HG03565 (cell line): Measurements from ENCODE around the gene ZFYVE28.

ENCODE experiments used
- ATAC-seq: cut with Tn5 transposase; IDR thresholded peaks from one replicate; pipeline ENCODE4 v1.9.1; 2021; ENCODE audit warnings: mild to moderate bottlenecking, moderate library complexity; ENCODE audit not compliant: unreplicated experiment

ZFYVE28 gene

GRCh38 chr4:2370597-2371320 lies 47.7 kb downstream of the ZFYVE28 start:
- no peak for ATAC-seq

- no peak for ATAC-seq
Measured at GRCh38 chr4:2368746-2369437, 49.6 kb downstream of the ZFYVE28 start.

GRCh38 chr4:2367626-2368025 lies 50.8 kb downstream of the ZFYVE28 start:
- no peak for ATAC-seq

GRCh38 chr4:2366252-2367192 lies 51.9 kb downstream of the ZFYVE28 start:
- no peak for ATAC-seq

- no peak for ATAC-seq
Measured at GRCh38 chr4:2365913-2366210, 52.6 kb downstream of the ZFYVE28 start.

- no peak for ATAC-seq
Measured at GRCh38 chr4:2365054-2365912, 53.2 kb downstream of the ZFYVE28 start.

- ATAC-seq: no peak
Measured at GRCh38 chr4:2364654-2365053, 53.8 kb downstream of the ZFYVE28 start.

GRCh38 chr4:2363951-2364653 lies 54.3 kb downstream of the ZFYVE28 start:
- ATAC-seq: no peak

GRCh38 chr4:2363056-2363721 lies 55.3 kb downstream of the ZFYVE28 start:
- no peak for ATAC-seq

- ATAC-seq: no peak
Measured at GRCh38 chr4:2362266-2363055, 56.0 kb downstream of the ZFYVE28 start.

- no peak for ATAC-seq
Measured at GRCh38 chr4:2361366-2362265, 56.8 kb downstream of the ZFYVE28 start.

- ATAC-seq: no peak
Measured at GRCh38 chr4:2360396-2360730, 58.1 kb downstream of the ZFYVE28 start.

- no peak for ATAC-seq
Measured at GRCh38 chr4:2359591-2360395, 58.7 kb downstream of the ZFYVE28 start.

- no peak for ATAC-seq
Measured at GRCh38 chr4:2357821-2358745, 60.4 kb downstream of the ZFYVE28 start.

GRCh38 chr4:2356123-2357069 lies 62.0 kb downstream of the ZFYVE28 start:
- ATAC-seq: no peak
